ENCODE data around the gene GPRC5A.

GPRC5A gene

GRCh38 chr12:12947902-12948301 lies 56.5 kb downstream of the GPRC5A start:
- no peak for TF ChIP-seq CTCF (IDR thresholded peaks at IDR 0.05; ENCODE audit: borderline replicate concordance, insufficient read depth, low read depth, low read length)
- H3K4me3 ChIP-seq (ENCODE audit: low read depth, low read length), result no peak overlapping the region

- no peak overlapping the region for H3K4me3 ChIP-seq (ENCODE audit: low read depth, low read length)
- TF ChIP-seq CTCF (IDR thresholded peaks at IDR 0.05; ENCODE audit: borderline replicate concordance, insufficient read depth, low read depth, low read length), result no peak
These were observed 60.1 kb downstream of the GPRC5A start for GRCh38 chr12:12951504-12951903.

GRCh38 chr12:12952036-12952435 lies 60.7 kb downstream of the GPRC5A start, which contains the start of gene GPRC5D:
TSS of gene GPRC5D (minus strand) at chr12:12952170. CDS start at chr12:12950384, 1,786 bp downstream.
- no peak within 1 kb of the TSS for H3K4me3 ChIP-seq (ENCODE audit: low read depth, low read length)
- no peak for TF ChIP-seq CTCF (IDR thresholded peaks at IDR 0.05; ENCODE audit: borderline replicate concordance, insufficient read depth, low read depth, low read length)

- no peak for TF ChIP-seq CTCF (IDR thresholded peaks at IDR 0.05; ENCODE audit: borderline replicate concordance, insufficient read depth, low read depth, low read length)
- H3K4me3 ChIP-seq (ENCODE audit: low read depth, low read length), result no peak overlapping the region
These were observed 63.0 kb downstream of the GPRC5A start for GRCh38 chr12:12954356-12954755.

GRCh38 chr12:12954878-12955625 lies 63.7 kb downstream of the GPRC5A start:
- TF ChIP-seq CTCF (IDR thresholded peaks at IDR 0.05; ENCODE audit: borderline replicate concordance, insufficient read depth, low read depth, low read length), result no peak
- H3K4me3 ChIP-seq (ENCODE audit: low read depth, low read length), result no peak overlapping the region

GRCh38 chr12:12958886-12959285 lies 67.5 kb downstream of the GPRC5A start:
- no peak overlapping the region for H3K4me3 ChIP-seq (ENCODE audit: low read depth, low read length)
- no peak for TF ChIP-seq CTCF (IDR thresholded peaks at IDR 0.05; ENCODE audit: borderline replicate concordance, insufficient read depth, low read depth, low read length)

- no peak overlapping the region for H3K4me3 ChIP-seq (ENCODE audit: low read depth, low read length)
- no peak for TF ChIP-seq CTCF (IDR thresholded peaks at IDR 0.05; ENCODE audit: borderline replicate concordance, insufficient read depth, low read depth, low read length)
These were observed 69.4 kb downstream of the GPRC5A start for GRCh38 chr12:12960639-12961209.
